GM12878 (cell line): Measurements from ENCODE around the gene PDE6C. TPM values are rescaled to one million over a fixed set of nuclear protein-coding genes. Genes with fewer than 3 reads are reported as not detected.

ENCODE experiments used
- ATAC-seq: fragments of 200-7000 bp; cut with Tn5 transposase; 3 replicates; pipeline ENCODE4 v1.9.1; 2020; ENCODE audit warnings: mild to moderate bottlenecking, moderate library complexity
- BruUV-seq: library from RNA; stranded (reverse); fragments of 400-500 nt; replicated peaks from 2 replicates; lab custom pipeline; 2021; lab: Mats Ljungman, UMichigan
- CTCF ChIA-PET: fragments of 300-600 bp; sonication (Branson Sonifier 250); formaldehyde crosslinking; extraction: SDS; loops from one replicate; lab custom pipeline; 2021; ENCODE audit warnings: inconsistent platforms; lab: Yijun Ruan, JAX
- POLR2A ChIA-PET: fragments of 350-600 bp; formaldehyde crosslinking; extraction: SDS; loops from one replicate; lab custom pipeline; 2021; ENCODE audit warnings: inconsistent platforms; lab: Charles Lee
- RAD21 ChIA-PET: fragments of 300-600 bp; sonication (Branson Sonifier 250); formaldehyde crosslinking; loops from one replicate; lab custom pipeline; 2023; ENCODE audit warnings: antibody characterized with exemption; ENCODE audit not compliant: unreplicated experiment; lab: Charles Lee
- SMC1A ChIA-PET: fragments of 300-600 bp; sonication (Branson Sonifier 250); formaldehyde crosslinking; loops from one replicate; lab custom pipeline; 2023; ENCODE audit not compliant: unreplicated experiment, uncharacterized antibody; lab: Charles Lee
- DNase-seq: peaks from one replicate; pipeline ENCODE4 v3.0.0-alpha.2; 2011; ENCODE audit warnings: low read depth, low spot score
- FAIRE-seq: peaks from 3 replicates; lab custom pipeline; 2011; peaks lifted over from hg19 to GRCh38; lab: Jason Lieb, UNC
- H2AFZ ChIP-seq: 2 replicates; pipeline ENCODE4 v1.6.0; 2011; ENCODE audit warnings: low read depth, low read length, control low read depth; ENCODE audit not compliant: control insufficient read depth
- H3K27ac ChIP-seq: 2 replicates; pipeline ENCODE4 v1.5.1; 2011; ENCODE audit warnings: control low read depth; ENCODE audit not compliant: control insufficient read depth, insufficient read depth
- H3K27me3 ChIP-seq, 2 experiments: replicated peaks in 1 of 2; 2 replicates each; pipeline versions ENCODE4 v1.6.0 to v1.6.1; 2011; ENCODE audit warnings: low read length in 1 of 2; ENCODE audit not compliant: control insufficient read depth in 2 of 2, insufficient read depth in 2 of 2
- H3K36me3 ChIP-seq, 2 experiments: 2 replicates each; pipeline ENCODE4 v1.5.1; 2011; ENCODE audit warnings: low read length in 1 of 2; ENCODE audit not compliant: control insufficient read depth in 2 of 2, insufficient read depth in 2 of 2
- H3K4me1 ChIP-seq: 2 replicates; pipeline ENCODE4 v1.6.1; 2011; ENCODE audit warnings: mild to moderate bottlenecking, low read length, moderate library complexity, mixed read lengths; ENCODE audit not compliant: control insufficient read depth, insufficient read depth
- H3K4me2 ChIP-seq: 2 replicates; pipeline ENCODE4 v1.6.0; 2011; ENCODE audit warnings: control low read depth; ENCODE audit not compliant: control insufficient read depth, insufficient read depth
- H3K4me3 ChIP-seq: fragments of 200-600 bp; sonication (generic); 2 replicates; pipeline ENCODE4 v1.5.1; 2016
- H3K79me2 ChIP-seq: 2 replicates; pipeline ENCODE4 v1.6.0; 2011; ENCODE audit warnings: low read length; ENCODE audit not compliant: control insufficient read depth, insufficient read depth
- H3K9ac ChIP-seq: 2 replicates; pipeline ENCODE4 v1.8.0; 2011; ENCODE audit warnings: low read length, control low read depth, mixed read lengths; ENCODE audit not compliant: control insufficient read depth, insufficient read depth
- H3K9me3 ChIP-seq: replicated peaks from 3 replicates; pipeline ENCODE4 v1.5.1; 2011; ENCODE audit warnings: mild to moderate bottlenecking, low read length; ENCODE audit not compliant: control insufficient read depth, insufficient read depth
- H4K20me1 ChIP-seq: 2 replicates; pipeline ENCODE4 v1.6.0; 2011; ENCODE audit not compliant: control insufficient read depth, insufficient read depth
- DPF2 ChIP-seq: fragments of 450-650 bp; IDR thresholded peaks from 2 replicates; pipeline ENCODE4 v1.6.1; 2017; ENCODE audit warnings: mild to moderate bottlenecking
- EGR1 ChIP-seq, 2 experiments: IDR thresholded peaks; 1 replicate in 1 of 2; 2 replicates in 1 of 2; pipeline ENCODE4 v1.6.1; 2011 to 2012; ENCODE audit warnings: low read depth in 2 of 2, low read length in 2 of 2, borderline replicate concordance in 1 of 2, mild to moderate bottlenecking in 1 of 2, moderate library complexity in 1 of 2
- HSF1 ChIP-seq: fragments of 150-350 bp; IDR thresholded peaks from 2 replicates; pipeline ENCODE4 v1.6.1; 2014; ENCODE audit warnings: mild to moderate bottlenecking, low read depth, low read length
- NR2C1 ChIP-seq: fragments of 450-650 bp; IDR thresholded peaks from 2 replicates; pipeline ENCODE4 v1.6.1; 2017; ENCODE audit warnings: antibody characterized with exemption, mild to moderate bottlenecking, moderate library complexity
- POLR2A ChIP-seq: IDR thresholded peaks from 2 replicates; pipeline ENCODE4 v1.6.1; 2011; ENCODE audit warnings: low read depth, mild to moderate bottlenecking, low read length
- RAD51 ChIP-seq: fragments of 450-650 bp; IDR thresholded peaks from 2 replicates; pipeline ENCODE4 v1.6.1; 2016; ENCODE audit warnings: moderate library complexity, mild to moderate bottlenecking, inconsistent platforms
- SIN3A ChIP-seq: IDR thresholded peaks from 2 replicates; pipeline ENCODE4 v1.6.1; 2012; ENCODE audit warnings: low read depth, low read length, improper control_type of control experiment
- SPI1 ChIP-seq: IDR thresholded peaks from 2 replicates; pipeline ENCODE4 v1.6.1; 2011; ENCODE audit warnings: low read depth, mild to moderate bottlenecking, low read length, moderate library complexity, borderline replicate concordance; ENCODE audit not compliant: insufficient read depth
- ZBTB40 ChIP-seq: fragments of 450-650 bp; IDR thresholded peaks from 2 replicates; pipeline ENCODE4 v1.6.1; 2016; ENCODE audit warnings: mild to moderate bottlenecking, moderate library complexity, borderline replicate concordance
- WGBS: methylation state at CpG from one replicate; pipeline ENCODE4 v1.1.6; 2016; ENCODE audit warnings: low lambda C conversion rate; ENCODE audit not compliant: insufficient replicate concordance, insufficient coverage; ENCODE audit errors: missing lambda C conversion rate; 5-methylcytosine and 5-hydroxymethylcytosine counted together
- in situ Hi-C: fragments of 300-500 bp; cut with MboI; formaldehyde crosslinking; loops from 9 replicates; pipeline ENCODE4 v1.14.3; 2018; ENCODE audit warnings: mixed read lengths
- intact Hi-C: fragments of 100-400 bp; cut with micrococcal nuclease; formaldehyde crosslinking; loops from one replicate; pipeline ENCODE4 v1.14.2; 2022; ENCODE audit not compliant: unreplicated experiment
- polyA plus RNA-seq, 11 experiments: library from polyadenylated mRNA; depleted of rRNA in 4 of 11; unstranded in 6 of 11; stranded (reverse) in 5 of 11; fragments of >200 nt; fragmentation: Nextera tagmentation in 4 of 11; fragmentation: Illumina TruSeq in 1 of 11; extraction: Ambion mirVana in 4 of 11; extraction: Trizol in 1 of 11; gene quantifications; 1 replicate in 1 of 11; 2 replicates in 10 of 11; pipeline versions ENCODE4 v1.2.1 to v1.2.3, GENCODE V29; 2011 to 2016; ENCODE audit warnings: inconsistent platforms in 2 of 11, missing spikeins in 2 of 11, low read depth in 1 of 11
- total RNA-seq, 4 experiments: library from RNA; depleted of rRNA in 3 of 4; stranded (reverse); fragments of >200 nt in 3 of 4; fragmentation: Illumina TruSeq in 1 of 4; extraction: Trizol in 1 of 4; gene quantifications; 2 replicates each; pipeline versions ENCODE4 v1.2.1 to v1.2.3, GENCODE V29; 2013 to 2021
- TF ChIP-seq, protein P1 (sequence below): IDR thresholded peaks from 2 replicates; pipeline ENCODE4 v1.6.1; 2011; ENCODE audit warnings: low read depth, low read length, improper control_type of control experiment, borderline replicate concordance

The PDE6C gene
- total and polyA plus RNA-seq, 10 of the 15 experiments (the other 5 are each of a cell fraction or from before 2014, with no cell fraction given) = not detected

DNA sequence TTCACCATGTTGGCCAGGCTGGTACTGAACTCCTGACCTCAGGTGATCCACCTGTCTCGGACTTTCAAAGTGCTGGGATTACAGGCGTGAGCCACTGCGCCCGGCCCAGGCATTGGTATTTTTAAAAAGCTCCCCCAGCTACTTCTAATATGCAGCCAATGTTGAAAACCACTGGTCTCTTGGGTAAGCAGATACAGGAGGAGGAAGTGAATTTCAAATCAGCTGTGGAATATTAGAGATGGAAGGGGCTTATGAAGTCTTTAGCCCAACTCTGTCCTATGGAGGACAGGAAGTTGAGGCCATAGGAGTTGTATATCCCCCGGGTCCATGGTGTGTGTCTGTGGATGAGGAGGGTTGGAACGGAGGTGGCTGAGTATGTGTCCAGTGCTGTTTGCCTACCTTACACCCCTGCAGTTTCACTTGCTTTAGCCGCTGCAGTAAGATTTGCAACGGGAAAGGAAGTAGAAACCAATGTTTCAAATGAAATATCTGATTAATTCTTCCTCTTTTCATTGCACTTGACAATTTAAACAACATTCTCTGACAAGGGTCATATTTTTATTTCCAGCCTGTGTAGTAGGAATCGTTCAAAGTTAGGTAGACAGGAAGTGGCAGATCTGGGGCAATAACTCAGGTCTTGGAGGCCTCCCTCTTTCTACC is 3.4 kb downstream of the PDE6C start:
- DNase-seq (no peak), FAIRE-seq (no peak), ATAC-seq (no peak)
- Histone ChIP-seq H3K27ac (no peak overlapping the region), H3K36me3 (no peaks in the 10 kb centered on the region), H3K4me1 (peaks cover 4% of the 10 kb centered on the region), H3K27me3 (no peaks in the 10 kb centered on the region; a peak in 1 of 4 replicates), H3K4me3 (no peak overlapping the region), H3K79me2 (no peaks in the 10 kb centered on the region), H4K20me1 (no peaks in the 10 kb centered on the region), H3K4me2 (no peak overlapping the region), H2AFZ (peak overlapping the region; percentile 27), H3K9ac (no peak overlapping the region), H3K9me3 (no peaks in the 10 kb centered on the region)
- in situ Hi-C loops (no loop called here), intact Hi-C loops (no loop called here)
- ChIA-PET RAD21 (no interaction called here), SMC1A (no interaction called here), POLR2A (no interaction called here), CTCF (no interaction called here)
- no TSS peak for BruUV-seq
- 19% methylated on average over 9 of the region's 9 CpGs for WGBS
- no peak for TF ChIP-seq POLR2A
- TF ChIP-seq NR2C1 = no peak
- no peak for TF ChIP-seq DPF2
- no peak for TF ChIP-seq SPI1
- TF ChIP-seq ZBTB40 = no peak
- TF ChIP-seq SIN3A = no peak
- TF ChIP-seq EGR1 (IDR thresholded peaks at IDR 0.05; ENCODE audit: borderline replicate concordance in 1 of 2, low read depth in 2 of 2, low read length in 2 of 2) = no peak
- TF ChIP-seq, protein P1, sequence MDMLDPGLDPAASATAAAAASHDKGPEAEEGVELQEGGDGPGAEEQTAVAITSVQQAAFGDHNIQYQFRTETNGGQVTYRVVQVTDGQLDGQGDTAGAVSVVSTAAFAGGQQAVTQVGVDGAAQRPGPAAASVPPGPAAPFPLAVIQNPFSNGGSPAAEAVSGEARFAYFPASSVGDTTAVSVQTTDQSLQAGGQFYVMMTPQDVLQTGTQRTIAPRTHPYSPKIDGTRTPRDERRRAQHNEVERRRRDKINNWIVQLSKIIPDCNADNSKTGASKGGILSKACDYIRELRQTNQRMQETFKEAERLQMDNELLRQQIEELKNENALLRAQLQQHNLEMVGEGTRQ = no peak
- TF ChIP-seq RAD51 = no peak
- no peak for TF ChIP-seq HSF1
